Measurements from ENCODE around the gene PNPLA1.

- TF ChIP-seq, protein P1, sequence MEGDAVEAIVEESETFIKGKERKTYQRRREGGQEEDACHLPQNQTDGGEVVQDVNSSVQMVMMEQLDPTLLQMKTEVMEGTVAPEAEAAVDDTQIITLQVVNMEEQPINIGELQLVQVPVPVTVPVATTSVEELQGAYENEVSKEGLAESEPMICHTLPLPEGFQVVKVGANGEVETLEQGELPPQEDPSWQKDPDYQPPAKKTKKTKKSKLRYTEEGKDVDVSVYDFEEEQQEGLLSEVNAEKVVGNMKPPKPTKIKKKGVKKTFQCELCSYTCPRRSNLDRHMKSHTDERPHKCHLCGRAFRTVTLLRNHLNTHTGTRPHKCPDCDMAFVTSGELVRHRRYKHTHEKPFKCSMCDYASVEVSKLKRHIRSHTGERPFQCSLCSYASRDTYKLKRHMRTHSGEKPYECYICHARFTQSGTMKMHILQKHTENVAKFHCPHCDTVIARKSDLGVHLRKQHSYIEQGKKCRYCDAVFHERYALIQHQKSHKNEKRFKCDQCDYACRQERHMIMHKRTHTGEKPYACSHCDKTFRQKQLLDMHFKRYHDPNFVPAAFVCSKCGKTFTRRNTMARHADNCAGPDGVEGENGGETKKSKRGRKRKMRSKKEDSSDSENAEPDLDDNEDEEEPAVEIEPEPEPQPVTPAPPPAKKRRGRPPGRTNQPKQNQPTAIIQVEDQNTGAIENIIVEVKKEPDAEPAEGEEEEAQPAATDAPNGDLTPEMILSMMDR (IDR thresholded peaks at IDR 0.05; ENCODE audit: low read length) = no peak
- no peak for TF ChIP-seq EZH2phosphoT487 (IDR thresholded peaks at IDR 0.05; ENCODE audit: low read length)
- TF ChIP-seq EZH2 (optimal IDR thresholded peaks at IDR 0.05; ENCODE audit: low read depth, low read length) = no peak
Measured at GRCh38 chr6:36350082-36350481, 80.2 kb downstream of the PNPLA1 start.
